Right lobe of liver (tissue), 6 donors: ENCODE results near the gene CERCAM. TPM values are rescaled to one million over a fixed set of nuclear protein-coding genes. Genes with fewer than 3 reads are reported as not detected.

Source experiments
- ATAC-seq, 4 donors: fragments of 200-7000 bp; cut with Tn5 transposase; one replicate each; pipeline ENCODE4 v1.9.1; 2020; ENCODE audit warnings: mild to moderate bottlenecking in 4 of 4, moderate library complexity in 4 of 4
- DNase-seq, 3 donors: peaks; one replicate each; pipeline ENCODE4 v3.0.0-alpha.2; 2020
- H3K27ac ChIP-seq, 3 donors: fragments of 200-600 bp; one replicate each; pipeline ENCODE4 v1.8.0; 2022
- H3K27me3 ChIP-seq, 2 donors: fragments of 200-600 bp; one replicate each; pipeline ENCODE4 v1.8.0; 2022
- H3K36me3 ChIP-seq, 4 donors: fragments of 200-600 bp; sonication (generic) in 1 of 4; one replicate each; pipeline versions ENCODE4 v1.5.1 to v1.8.0; 2017 to 2022; ENCODE audit warnings: control low read depth in 1 of 4
- H3K4me1 ChIP-seq, 4 donors: fragments of 200-600 bp; sonication (generic) in 1 of 4; one replicate each; pipeline versions ENCODE4 v1.5.1 to v1.8.0; 2017 to 2022; ENCODE audit warnings: control low read depth in 1 of 4
- H3K4me3 ChIP-seq, 3 donors: fragments of 200-600 bp; one replicate each; pipeline ENCODE4 v1.8.0; 2022
- H3K9me3 ChIP-seq, 4 donors: fragments of 200-600 bp; sonication (generic) in 1 of 4; one replicate each; pipeline versions ENCODE4 v1.5.1 to v1.8.0; 2017 to 2022; ENCODE audit warnings: control low read depth in 1 of 4
- CTCF ChIP-seq, 4 donors: fragments of 200-600 bp in 3 of 4; fragments of 450-650 bp in 1 of 4; IDR thresholded peaks; one replicate each; pipeline versions ENCODE4 v1.5.1 to v1.8.0; 2016 to 2022; ENCODE audit warnings: antibody characterized with exemption in 4 of 4, mild to moderate bottlenecking in 2 of 4
- POLR2A ChIP-seq: fragments of 450-650 bp; IDR thresholded peaks from one replicate; pipeline ENCODE4 v1.6.1; 2017; ENCODE audit warnings: antibody characterized with exemption, mild to moderate bottlenecking
- WGBS: methylation state at CpG from one replicate; pipeline ENCODE4 v1.1.6; 2018; ENCODE audit warnings: low coverage, low lambda C conversion rate; ENCODE audit not compliant: insufficient coverage; ENCODE audit errors: missing lambda C conversion rate; 5-methylcytosine and 5-hydroxymethylcytosine counted together
- intact Hi-C, 2 donors: fragments of 100-400 bp; cut with DNase I; formaldehyde crosslinking; loops; one replicate each; pipeline versions ENCODE4 v1.11.2 to v1.14.1; 2022
- total RNA-seq, 6 experiments: library from RNA; depleted of rRNA in 2 of 6; stranded (reverse); fragments of >200 nt in 2 of 6; fragmentation: NEBNext Ultra II Directional in 3 of 6; extraction: Animal tissue kit (Norgen Biotek cat#: 25700) in 3 of 6; gene quantifications; one replicate each; pipeline versions ENCODE4 v1.1.0 to v1.2.4, GENCODE V29; 2016 to 2023
- donor health status: DM: no; HTN: yes; CAD: no.
- donor health status: DM: no; HTN: no; CAD: no.
- donor health status: DM: no; HTN: no; CAD: no.
- donor health status: DM: no; HTN: yes; CAD: no.
- donor health status: DM: no; HTN: yes; CAD: no.

CERCAM gene
- total RNA-seq, 6 experiments from 2014 or later: 1.3 to 3.1 (median 2.2) TPM

GRCh38 chr9:128374221-128374675, 46.4 kb upstream of the CERCAM start:
- Histone ChIP-seq H3K36me3 (peaks cover 0 to 4% (median 3%) of the 10 kb centered on the region in 4 donors), H3K4me1 (peaks cover 0 to 13% (median 3%) of the 10 kb centered on the region in 4 donors), H3K9me3 (no peaks in the 10 kb centered on the region), H3K4me3 (no peak overlapping the region), H3K27ac (no peak overlapping the region), H3K27me3 (no peaks in the 10 kb centered on the region)
- WGBS: 86% methylated on average over 8 of the region's 9 CpGs
- intact Hi-C loops: no loop called here
- TF ChIP-seq CTCF (IDR thresholded peaks at IDR 0.05): no peak
- TF ChIP-seq POLR2A: no peak
- DNase-seq (no peak), ATAC-seq (no peak)

GRCh38 chr9:128375865-128376264, 44.8 kb upstream of the CERCAM start:
- ATAC-seq: no peak
- TF ChIP-seq CTCF (IDR thresholded peaks at IDR 0.05) (no peak), POLR2A (no peak)
- no peak for DNase-seq
- intact Hi-C loops: no loop called here
- no peak overlapping the region for H3K27ac ChIP-seq
- H3K36me3 ChIP-seq: peaks cover 0 to 7% (median 4%) of the 10 kb centered on the region in 4 donors
- no peaks in the 10 kb centered on the region for H3K27me3 ChIP-seq
- H3K4me3 ChIP-seq: no peak overlapping the region
- H3K9me3 ChIP-seq: no peaks in the 10 kb centered on the region
- peaks cover 0 to 7% (median 3%) of the 10 kb centered on the region in 4 donors for H3K4me1 ChIP-seq
- WGBS: 83% methylated on average over 5 of the region's 5 CpGs

GRCh38 chr9:128382261-128382660, 38.4 kb upstream of the CERCAM start:
- no peak overlapping the region for H3K27ac ChIP-seq
- intact Hi-C loops: no loop called here
- H3K27me3 ChIP-seq: no peaks in the 10 kb centered on the region
- H3K4me1 ChIP-seq: no peaks in the 10 kb centered on the region
- no peaks in the 10 kb centered on the region for H3K9me3 ChIP-seq
- peaks cover 0 to 10% (median 6%) of the 10 kb centered on the region in 4 donors for H3K36me3 ChIP-seq
- DNase-seq (no peak), ATAC-seq (no peak)
- 86% methylated on average over 4 of the region's 6 CpGs for WGBS
- no peak overlapping the region for H3K4me3 ChIP-seq
- no peak for TF ChIP-seq POLR2A
- TF ChIP-seq CTCF (IDR thresholded peaks at IDR 0.05): no peak

GRCh38 chr9:128383007-128383753, 37.5 kb upstream of the CERCAM start:
- Histone ChIP-seq H3K4me1 (no peaks in the 10 kb centered on the region), H3K4me3 (no peak overlapping the region), H3K36me3 (peaks cover 0 to 14% (median 7%) of the 10 kb centered on the region in 4 donors), H3K27ac (no peak overlapping the region), H3K9me3 (no peaks in the 10 kb centered on the region), H3K27me3 (no peaks in the 10 kb centered on the region)
- DNase-seq (no peak), ATAC-seq (no peak)
- TF ChIP-seq POLR2A (no peak), CTCF (IDR thresholded peaks at IDR 0.05) (no peak)
- WGBS: 95% methylated on average over 6 of the region's 9 CpGs
- intact Hi-C loops: no loop called here
